Naive thymus-derived CD4-positive, alpha-beta T cell (primary cell): ENCODE measurements around the gene LHFPL2. TPM values are rescaled to one million over a fixed set of nuclear protein-coding genes. Genes with fewer than 3 reads are reported as not detected.

Source experiments
- ATAC-seq: fragments of 150-1000 bp; cut with Tn5 transposase; 2 replicates; pipeline ENCODE4 v1.10.0; 2021; ENCODE audit warnings: mild to moderate bottlenecking, moderate library complexity
- CTCF ChIA-PET: fragments of 350-600 bp; sonication (Branson Sonifier 250); formaldehyde crosslinking; loops from one replicate; lab custom pipeline; 2021; ENCODE audit warnings: antibody characterized with exemption; lab: Charles Lee
- POLR2A ChIA-PET: fragments of 350-600 bp; sonication (Branson Sonifier 250); formaldehyde crosslinking; loops from one replicate; lab custom pipeline; 2021; ENCODE audit warnings: antibody characterized with exemption, inconsistent platforms; lab: Charles Lee
- DNase-seq, 9 donors: peaks; one replicate each; pipeline versions ENCODE4 v3.0.0 to v3.0.0-alpha.2; 2020 to 2022; ENCODE audit warnings: mixed read lengths in 1 of 9
- H3K27ac ChIP-seq: one replicate; pipeline ENCODE4 v1.7.0; 2013; ENCODE audit warnings: mild to moderate bottlenecking, low read depth, low read length, moderate library complexity
- H3K27me3 ChIP-seq, 2 donors: one replicate each; pipeline ENCODE4 v1.7.0; 2013; ENCODE audit warnings: low read length in 2 of 2, mild to moderate bottlenecking in 2 of 2, moderate library complexity in 2 of 2; ENCODE audit not compliant: control insufficient read depth in 2 of 2, insufficient read depth in 2 of 2
- H3K36me3 ChIP-seq, 3 experiments: 1 replicate in 2 of 3; 2 replicates in 1 of 3; pipeline ENCODE4 v1.7.0; 2013; ENCODE audit warnings: low read length in 3 of 3, mild to moderate bottlenecking in 3 of 3, moderate library complexity in 1 of 3; ENCODE audit not compliant: insufficient read depth in 3 of 3, control insufficient read depth in 2 of 3
- H3K4me1 ChIP-seq, 2 donors: one replicate each; pipeline ENCODE4 v1.7.0; 2013; ENCODE audit warnings: low read length in 2 of 2, mild to moderate bottlenecking in 2 of 2, moderate library complexity in 1 of 2; ENCODE audit not compliant: control insufficient read depth in 2 of 2, insufficient read depth in 2 of 2
- H3K4me3 ChIP-seq: 2 replicates; pipeline ENCODE4 v1.7.0; 2013; ENCODE audit warnings: mild to moderate bottlenecking, low read length
- H3K9me3 ChIP-seq, 3 experiments: 1 replicate in 2 of 3; 2 replicates in 1 of 3; pipeline ENCODE4 v1.7.0; 2013; ENCODE audit warnings: low read length in 3 of 3; ENCODE audit not compliant: control insufficient read depth in 2 of 3
- H3K27ac Mint-ChIP-seq, 9 donors: one replicate each; pipeline ENCODE4 v1.8.0; 2020 to 2022; ENCODE audit warnings: mixed read lengths in 9 of 9, mild to moderate bottlenecking in 8 of 9, moderate library complexity in 5 of 9, inconsistent platforms in 2 of 9
- H3K27me3 Mint-ChIP-seq, 5 donors: one replicate each; pipeline ENCODE4 v1.8.0; 2021 to 2022; ENCODE audit warnings: mixed read lengths in 5 of 5, mild to moderate bottlenecking in 1 of 5
- H3K36me3 Mint-ChIP-seq, 5 donors: one replicate each; pipeline ENCODE4 v1.8.0; 2020 to 2022; ENCODE audit warnings: mixed read lengths in 5 of 5, mild to moderate bottlenecking in 3 of 5, inconsistent platforms in 1 of 5
- H3K4me1 Mint-ChIP-seq, 7 donors: one replicate each; pipeline ENCODE4 v1.8.0; 2020 to 2022; ENCODE audit warnings: mixed read lengths in 7 of 7, mild to moderate bottlenecking in 3 of 7, inconsistent platforms in 1 of 7
- H3K4me3 Mint-ChIP-seq, 10 donors: one replicate each; pipeline ENCODE4 v1.8.0; 2020 to 2022; ENCODE audit warnings: mild to moderate bottlenecking in 10 of 10, mixed read lengths in 10 of 10, moderate library complexity in 6 of 10, inconsistent platforms in 2 of 10
- H3K9me3 Mint-ChIP-seq, 11 donors: one replicate each; pipeline ENCODE4 v1.8.0; 2020 to 2022; ENCODE audit warnings: mixed read lengths in 11 of 11, mild to moderate bottlenecking in 4 of 11, inconsistent platforms in 1 of 11, moderate library complexity in 1 of 11
- intact Hi-C, 2 donors: fragments of 100-400 bp; cut with micrococcal nuclease; formaldehyde crosslinking; loops; one replicate each; pipeline ENCODE4 v1.15.1; 2023
- polyA plus RNA-seq, 2 donors: library from polyadenylated mRNA; unstranded; fragments of 300-500 nt; fragmentation: Illumina TruSeq; gene quantifications; one replicate each; pipeline ENCODE4 v1.2.3, GENCODE V29; 2021
- total RNA-seq, 6 experiments: library from RNA in 5 of 6; stranded (reverse) in 5 of 6; gene quantifications; 1 replicate in 5 of 6; 2 replicates in 1 of 6; pipeline ENCODE4 v1.2.3 and lab custom pipeline; 2021 to 2026

The LHFPL2 gene
- total and polyA plus RNA-seq, 7 experiments from 2014 or later: 0.37 to 2.9 (median 1.3) TPM; not detected in 1

DNA sequence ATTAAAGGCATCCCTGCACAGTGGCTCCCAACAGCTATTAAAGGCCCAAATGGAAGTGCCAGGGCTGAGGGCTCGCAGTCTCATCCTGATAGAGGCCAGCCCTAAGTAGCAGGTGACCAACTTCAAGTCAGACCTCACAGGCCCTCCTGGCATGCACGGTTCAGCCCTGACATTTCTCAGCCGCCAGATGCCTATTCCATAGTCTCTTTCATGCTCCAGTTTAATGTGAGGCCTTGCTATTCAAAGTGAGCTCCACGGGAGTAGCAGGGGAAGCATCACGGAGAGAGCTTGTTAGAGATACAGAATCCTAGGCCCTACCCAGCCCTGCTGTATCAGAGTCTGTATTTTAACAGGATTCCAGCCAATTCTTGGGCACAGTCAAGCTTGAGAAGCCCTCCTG lies 11.1 kb downstream of the LHFPL2 start:
- H3K4me1 ChIP-seq: no peaks in the 10 kb centered on the region
- H3K27me3 ChIP-seq: no peaks in the 10 kb centered on the region
- H3K36me3 ChIP-seq: no peaks in the 10 kb centered on the region
- Mint-ChIP-seq H3K27me3 (peaks cover 10 to 19% (median 18%) of the 10 kb centered on the region in 5 donors), H3K27ac (no peak overlapping the region), H3K9me3 (no peaks in the 10 kb centered on the region), H3K36me3 (no peaks in the 10 kb centered on the region), H3K4me3 (no peak overlapping the region), H3K4me1 (peaks cover 0 to 2% (median 0%) of the 10 kb centered on the region in 7 donors)
- H3K4me3 ChIP-seq: no peak overlapping the region
- CTCF ChIA-PET: no interaction called here
- POLR2A ChIA-PET: no interaction called here
- no peak overlapping the region for H3K27ac ChIP-seq
- ATAC-seq (no peak), DNase-seq (no peak)
- H3K9me3 ChIP-seq: no peaks in the 10 kb centered on the region
- intact Hi-C loops: no loop called here

DNA sequence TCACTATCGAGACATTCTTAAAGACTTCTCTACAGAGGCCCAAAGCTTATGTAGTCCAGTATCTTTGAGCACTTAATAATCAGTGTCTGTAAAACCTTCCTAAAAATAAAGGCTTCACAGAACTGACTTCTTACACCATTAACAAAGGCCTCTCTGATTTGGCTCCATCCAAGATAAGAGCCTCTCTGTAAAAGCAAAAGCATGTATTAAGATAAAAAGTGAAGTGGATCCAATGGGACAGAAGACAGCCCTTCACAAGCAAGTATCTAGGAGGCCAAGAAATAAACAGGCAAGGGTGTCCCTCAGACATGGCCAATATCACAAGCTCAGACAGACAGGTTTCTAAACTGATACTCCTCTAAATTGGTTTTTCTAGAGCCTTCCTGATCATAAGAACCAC lies 11.9 kb downstream of the LHFPL2 start:
- Mint-ChIP-seq H3K27me3 (peaks cover 9 to 18% (median 12%) of the 10 kb centered on the region in 5 donors), H3K4me3 (no peak overlapping the region), H3K9me3 (no peaks in the 10 kb centered on the region), H3K4me1 (peaks cover 0 to 2% (median 0%) of the 10 kb centered on the region in 7 donors), H3K27ac (no peak overlapping the region), H3K36me3 (no peaks in the 10 kb centered on the region)
- ATAC-seq (no peak), DNase-seq (no peak)
- no peaks in the 10 kb centered on the region for H3K27me3 ChIP-seq
- no peaks in the 10 kb centered on the region for H3K4me1 ChIP-seq
- no peaks in the 10 kb centered on the region for H3K9me3 ChIP-seq
- H3K36me3 ChIP-seq: no peaks in the 10 kb centered on the region
- H3K4me3 ChIP-seq: no peak overlapping the region
- no peak overlapping the region for H3K27ac ChIP-seq
- ChIA-PET CTCF (no interaction called here), POLR2A (interaction anchor here (0.6 kb wide), 1 partner anchor 20 kb away, joined by 3 read pairs; no protein-coding TSS in a partner anchor)
- intact Hi-C loops: no loop called here

DNA sequence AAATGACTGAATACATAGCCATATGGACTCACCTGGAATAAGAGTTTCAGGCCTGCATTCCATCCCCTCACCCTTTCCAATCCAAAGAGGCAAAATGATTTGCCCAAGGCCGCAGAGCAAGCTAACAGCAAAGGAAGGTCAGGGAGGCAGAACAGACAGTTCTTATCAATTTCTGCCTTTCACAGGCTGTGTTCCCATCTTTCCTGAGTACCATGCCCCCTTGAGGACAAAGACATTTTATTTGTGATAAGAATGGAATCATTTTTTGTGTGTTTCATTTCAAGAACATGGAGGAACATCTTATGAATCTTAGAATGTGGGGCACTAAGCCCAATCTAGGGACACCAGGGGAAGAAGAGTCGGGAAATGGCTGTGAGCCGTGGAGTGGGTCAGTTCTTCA lies 13.9 kb downstream of the LHFPL2 start:
- H3K4me3 ChIP-seq: no peak overlapping the region
- no peaks in the 10 kb centered on the region for H3K9me3 Mint-ChIP-seq
- peaks cover 0 to 2% (median 0%) of the 10 kb centered on the region in 7 donors for H3K4me1 Mint-ChIP-seq
- ATAC-seq: no peak
- H3K27me3 ChIP-seq: no peaks in the 10 kb centered on the region
- ChIA-PET POLR2A (no interaction called here), CTCF (no interaction called here)
- no peaks in the 10 kb centered on the region for H3K4me1 ChIP-seq
- H3K4me3 Mint-ChIP-seq: no peak overlapping the region
- intact Hi-C loops: no loop called here
- peaks cover 4 to 18% (median 10%) of the 10 kb centered on the region in 5 donors for H3K27me3 Mint-ChIP-seq
- DNase-seq: no peak
- no peaks in the 10 kb centered on the region for H3K9me3 ChIP-seq
- no peaks in the 10 kb centered on the region for H3K36me3 Mint-ChIP-seq
- no peaks in the 10 kb centered on the region for H3K36me3 ChIP-seq
- H3K27ac ChIP-seq: no peak overlapping the region
- no peak overlapping the region for H3K27ac Mint-ChIP-seq

DNA sequence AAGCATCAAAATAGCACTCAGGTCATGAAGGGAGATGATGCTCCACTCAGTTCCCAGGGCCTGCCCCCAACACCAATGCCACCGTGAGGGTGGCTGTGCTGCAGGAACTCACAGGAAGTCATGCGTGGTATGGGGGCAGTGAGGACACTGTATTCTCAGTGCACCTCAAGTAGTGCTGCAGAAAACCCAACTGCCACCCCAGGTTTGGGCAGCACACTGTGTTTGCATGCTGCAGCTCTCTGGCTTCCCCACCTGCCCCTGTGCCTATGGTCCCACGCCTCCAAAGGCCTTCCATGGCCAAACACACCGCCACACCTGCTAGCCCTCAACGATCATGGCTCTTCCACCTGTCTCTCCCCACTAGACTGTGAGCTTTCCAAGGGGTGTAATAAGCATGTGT lies 14.3 kb downstream of the LHFPL2 start:
- ChIA-PET POLR2A (no interaction called here), CTCF (no interaction called here)
- no peak overlapping the region for H3K4me3 ChIP-seq
- no peaks in the 10 kb centered on the region for H3K36me3 Mint-ChIP-seq
- no peak for DNase-seq
- no peak overlapping the region for H3K27ac Mint-ChIP-seq
- H3K27me3 Mint-ChIP-seq: peaks cover 3 to 18% (median 9%) of the 10 kb centered on the region in 5 donors
- H3K27ac ChIP-seq: no peak overlapping the region
- peaks cover 0 to 2% (median 0%) of the 10 kb centered on the region in 7 donors for H3K4me1 Mint-ChIP-seq
- no peak overlapping the region for H3K4me3 Mint-ChIP-seq
- H3K36me3 ChIP-seq: no peaks in the 10 kb centered on the region
- intact Hi-C loops: no loop called here
- H3K27me3 ChIP-seq: no peaks in the 10 kb centered on the region
- H3K9me3 ChIP-seq: no peaks in the 10 kb centered on the region
- no peak for ATAC-seq
- no peaks in the 10 kb centered on the region for H3K9me3 Mint-ChIP-seq
- H3K4me1 ChIP-seq: no peaks in the 10 kb centered on the region

DNA sequence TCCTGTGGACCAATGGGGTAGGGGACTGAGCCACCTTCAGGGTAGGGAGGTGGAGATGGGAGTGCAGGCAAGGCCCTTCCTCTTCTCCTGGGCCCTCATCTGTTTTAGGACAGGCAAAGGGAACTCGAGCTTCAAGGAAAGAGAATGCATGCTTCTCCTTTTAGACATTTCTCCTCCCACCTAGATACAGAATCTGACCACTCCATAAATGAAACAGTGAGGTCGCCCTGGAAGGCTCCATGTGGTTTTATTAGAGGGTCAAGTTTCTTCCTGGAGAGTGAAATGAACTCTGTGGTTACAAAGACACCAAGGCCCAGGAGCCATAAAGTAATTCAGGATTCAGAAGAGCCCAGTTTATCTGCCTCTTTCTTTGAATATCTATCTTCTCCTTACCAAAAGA lies 14.9 kb downstream of the LHFPL2 start:
- Histone ChIP-seq H3K27ac (no peak overlapping the region), H3K27me3 (no peaks in the 10 kb centered on the region), H3K4me1 (no peaks in the 10 kb centered on the region), H3K9me3 (no peaks in the 10 kb centered on the region), H3K4me3 (no peak overlapping the region), H3K36me3 (no peaks in the 10 kb centered on the region)
- no peak overlapping the region for H3K4me3 Mint-ChIP-seq
- ChIA-PET POLR2A (no interaction called here), CTCF (no interaction called here)
- peaks cover 0 to 18% (median 7%) of the 10 kb centered on the region in 5 donors for H3K27me3 Mint-ChIP-seq
- H3K27ac Mint-ChIP-seq: no peak overlapping the region
- ATAC-seq (no peak), DNase-seq (no peak)
- peaks cover 0 to 2% (median 0%) of the 10 kb centered on the region in 7 donors for H3K4me1 Mint-ChIP-seq
- no peaks in the 10 kb centered on the region for H3K9me3 Mint-ChIP-seq
- H3K36me3 Mint-ChIP-seq: no peaks in the 10 kb centered on the region
- intact Hi-C loops: no loop called here

DNA sequence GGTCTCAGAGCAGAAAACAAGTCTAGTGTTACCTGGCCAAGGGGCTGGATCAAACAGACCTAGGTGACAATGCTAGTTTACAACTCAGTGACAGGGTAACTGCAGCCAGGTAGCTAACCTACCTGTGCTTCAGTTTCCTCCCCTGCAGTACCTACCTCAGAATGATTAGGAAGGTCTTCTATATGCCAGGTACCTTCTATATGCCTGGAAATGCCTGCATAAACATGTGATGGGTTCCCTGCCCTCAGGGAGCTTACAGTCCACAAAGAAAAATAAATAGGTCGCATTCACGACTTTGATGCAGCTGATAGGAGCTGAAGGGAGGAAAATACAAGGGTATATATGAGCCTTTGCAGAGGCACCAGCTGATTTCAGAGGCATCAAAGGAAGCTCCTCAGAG lies 16.1 kb downstream of the LHFPL2 start:
- H3K4me1 Mint-ChIP-seq: peaks cover 0 to 3% (median 0%) of the 10 kb centered on the region in 7 donors
- H3K9me3 Mint-ChIP-seq: no peaks in the 10 kb centered on the region
- Histone ChIP-seq H3K4me1 (no peaks in the 10 kb centered on the region), H3K27me3 (no peaks in the 10 kb centered on the region), H3K9me3 (no peaks in the 10 kb centered on the region), H3K4me3 (no peak overlapping the region), H3K27ac (no peak overlapping the region), H3K36me3 (no peaks in the 10 kb centered on the region)
- ChIA-PET POLR2A (no interaction called here), CTCF (no interaction called here)
- no peaks in the 10 kb centered on the region for H3K36me3 Mint-ChIP-seq
- peaks cover 2 to 27% (median 11%) of the 10 kb centered on the region in 5 donors for H3K27me3 Mint-ChIP-seq
- intact Hi-C loops: no loop called here
- ATAC-seq: no peak
- H3K27ac Mint-ChIP-seq: no peak overlapping the region
- no peak overlapping the region for H3K4me3 Mint-ChIP-seq
- no peak for DNase-seq

DNA sequence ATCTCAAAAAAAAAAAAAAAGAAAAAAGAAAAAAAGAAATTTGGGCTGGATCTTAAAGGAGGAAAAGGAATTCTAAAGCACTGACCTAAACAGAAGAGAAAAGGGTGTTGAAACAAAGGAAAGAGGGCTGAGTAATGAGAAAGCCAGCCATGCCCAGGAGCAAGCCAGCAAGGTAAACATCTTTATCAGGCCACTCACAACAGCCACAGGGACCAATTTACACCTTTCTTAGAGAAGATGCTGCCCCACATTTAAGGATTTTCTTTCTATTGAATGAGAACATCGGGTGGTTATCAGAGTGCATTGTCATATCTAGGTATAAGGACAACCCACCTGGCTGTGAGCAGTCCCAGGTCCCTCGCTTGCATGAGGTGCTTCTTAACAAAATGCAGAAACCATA lies 16.6 kb downstream of the LHFPL2 start:
- H3K27me3 ChIP-seq: no peaks in the 10 kb centered on the region
- no peak overlapping the region for H3K27ac Mint-ChIP-seq
- DNase-seq: no peak
- peaks cover 2 to 30% (median 11%) of the 10 kb centered on the region in 5 donors for H3K27me3 Mint-ChIP-seq
- intact Hi-C loops: no loop called here
- ChIA-PET CTCF (no interaction called here), POLR2A (no interaction called here)
- no peak overlapping the region for H3K4me3 ChIP-seq
- no peaks in the 10 kb centered on the region for H3K4me1 ChIP-seq
- peaks cover 0 to 3% (median 0%) of the 10 kb centered on the region in 7 donors for H3K4me1 Mint-ChIP-seq
- no peak for ATAC-seq
- H3K36me3 Mint-ChIP-seq: no peaks in the 10 kb centered on the region
- H3K9me3 ChIP-seq: no peaks in the 10 kb centered on the region
- H3K4me3 Mint-ChIP-seq: no peak overlapping the region
- no peaks in the 10 kb centered on the region for H3K9me3 Mint-ChIP-seq
- H3K27ac ChIP-seq: no peak overlapping the region
- no peaks in the 10 kb centered on the region for H3K36me3 ChIP-seq
